Esophagus muscularis mucosa (tissue), 4 donors: ENCODE measurements around the gene GLT1D1. TPM values are rescaled to one million over a fixed set of nuclear protein-coding genes. Genes with fewer than 3 reads are reported as not detected.

Source experiments
- DNase-seq: peaks from one replicate; pipeline ENCODE4 v3.0.0-alpha.2; 2017; ENCODE audit errors: extremely low spot score
- H3K27ac ChIP-seq, 4 donors: fragments of 200-600 bp; sonication (generic); replicated peaks in 1 of 4; 1 replicate in 3 of 4; 2 replicates in 1 of 4; pipeline ENCODE4 v1.5.1; 2016 to 2019; ENCODE audit warnings: mild to moderate bottlenecking in 1 of 4
- H3K27me3 ChIP-seq, 4 donors: fragments of 200-600 bp; sonication (generic); one replicate each; pipeline versions ENCODE4 v1.5.1 to v1.6.0; 2016 to 2019
- H3K36me3 ChIP-seq, 4 donors: fragments of 200-600 bp; sonication (generic); one replicate each; pipeline ENCODE4 v1.5.1; 2016 to 2019
- H3K4me1 ChIP-seq, 4 donors: fragments of 200-600 bp; sonication (generic); one replicate each; pipeline ENCODE4 v1.5.1; 2016 to 2019
- H3K4me3 ChIP-seq, 4 donors: fragments of 200-600 bp; sonication (generic); 1 replicate in 2 of 4; 2 replicates in 2 of 4; pipeline ENCODE4 v1.5.1; 2016 to 2019; ENCODE audit warnings: mild to moderate bottlenecking in 4 of 4, moderate library complexity in 1 of 4
- H3K9me3 ChIP-seq, 4 donors: fragments of 200-600 bp; sonication (generic); 1 replicate in 3 of 4; 2 replicates in 1 of 4; pipeline ENCODE4 v1.5.1; 2016 to 2019
- EP300 ChIP-seq: sonication (generic); formaldehyde crosslinking; IDR thresholded peaks from one replicate; pipeline ENCODE4 v1.6.1; 2017; ENCODE audit warnings: antibody characterized with exemption
- POLR2A ChIP-seq: fragments of 450-650 bp; IDR thresholded peaks from one replicate; pipeline ENCODE4 v1.6.1; 2017; ENCODE audit warnings: antibody characterized with exemption, moderate library complexity, mild to moderate bottlenecking, low read depth
- POLR2AphosphoS5 ChIP-seq, 2 donors: sonication (generic); formaldehyde crosslinking; IDR thresholded peaks; one replicate each; pipeline ENCODE4 v1.6.1; 2017; ENCODE audit warnings: antibody characterized with exemption in 2 of 2
- WGBS: methylation state at CpG from one replicate; pipeline ENCODE4 v1.1.5; 2018; 5-methylcytosine and 5-hydroxymethylcytosine counted together
- intact Hi-C: fragments of 100-400 bp; cut with DNase I; formaldehyde crosslinking; loops from one replicate; pipeline ENCODE4 v1.15.1; 2023
- total RNA-seq, 4 donors: library from RNA; depleted of rRNA; stranded (reverse); fragments of >200 nt; gene quantifications; one replicate each; pipeline versions ENCODE4 v1.1.0 to v1.2.1, GENCODE V29; 2016
- TF ChIP-seq, protein P1 (sequence below), 3 experiments: fragments of 200-600 bp in 2 of 3; fragments of 450-650 bp in 1 of 3; sonication (generic) in 2 of 3; IDR thresholded peaks; one replicate each; pipeline ENCODE4 v1.5.1; 2017 to 2019; ENCODE audit warnings: antibody characterized with exemption in 3 of 3, mild to moderate bottlenecking in 2 of 3, moderate library complexity in 1 of 3

GLT1D1 gene
- total RNA-seq, 4 donors from 2014 or later: under 0.01 to 1.5 (median 0.32) TPM

DNA sequence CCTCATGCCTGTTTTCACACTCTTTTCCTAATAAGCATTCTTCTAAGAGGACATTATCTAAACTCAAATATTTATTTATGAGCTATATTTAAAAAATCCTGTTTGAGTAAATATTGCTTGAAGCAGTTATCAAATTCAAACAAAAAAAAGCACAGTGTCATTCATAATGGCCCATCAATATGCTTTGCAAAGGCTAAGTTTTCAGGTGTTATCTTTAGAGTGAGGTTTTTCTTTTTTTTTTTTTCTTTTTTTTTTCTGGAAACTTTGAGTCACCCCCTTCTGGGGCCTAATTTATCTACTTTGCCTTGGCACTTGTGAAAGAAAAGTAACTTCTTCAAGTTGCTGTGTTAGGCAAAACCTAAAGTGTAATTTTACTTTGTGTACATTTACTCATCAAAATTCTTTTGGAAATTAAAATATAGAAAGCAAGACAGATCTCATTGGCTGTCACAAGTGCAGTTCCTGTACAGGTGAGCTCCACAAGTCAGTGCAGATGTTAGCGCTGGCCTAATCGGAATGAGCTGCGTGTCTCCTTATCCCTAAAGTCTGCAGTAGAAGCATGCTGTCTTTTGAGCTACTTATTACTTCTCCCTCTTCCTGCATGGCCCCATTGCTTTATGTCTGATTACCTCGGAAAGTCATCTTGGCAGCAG lies 53.3 kb downstream of the GLT1D1 start:
- no peak for DNase-seq
- TF ChIP-seq, protein P1, sequence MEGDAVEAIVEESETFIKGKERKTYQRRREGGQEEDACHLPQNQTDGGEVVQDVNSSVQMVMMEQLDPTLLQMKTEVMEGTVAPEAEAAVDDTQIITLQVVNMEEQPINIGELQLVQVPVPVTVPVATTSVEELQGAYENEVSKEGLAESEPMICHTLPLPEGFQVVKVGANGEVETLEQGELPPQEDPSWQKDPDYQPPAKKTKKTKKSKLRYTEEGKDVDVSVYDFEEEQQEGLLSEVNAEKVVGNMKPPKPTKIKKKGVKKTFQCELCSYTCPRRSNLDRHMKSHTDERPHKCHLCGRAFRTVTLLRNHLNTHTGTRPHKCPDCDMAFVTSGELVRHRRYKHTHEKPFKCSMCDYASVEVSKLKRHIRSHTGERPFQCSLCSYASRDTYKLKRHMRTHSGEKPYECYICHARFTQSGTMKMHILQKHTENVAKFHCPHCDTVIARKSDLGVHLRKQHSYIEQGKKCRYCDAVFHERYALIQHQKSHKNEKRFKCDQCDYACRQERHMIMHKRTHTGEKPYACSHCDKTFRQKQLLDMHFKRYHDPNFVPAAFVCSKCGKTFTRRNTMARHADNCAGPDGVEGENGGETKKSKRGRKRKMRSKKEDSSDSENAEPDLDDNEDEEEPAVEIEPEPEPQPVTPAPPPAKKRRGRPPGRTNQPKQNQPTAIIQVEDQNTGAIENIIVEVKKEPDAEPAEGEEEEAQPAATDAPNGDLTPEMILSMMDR (IDR thresholded peaks at IDR 0.05): no peak
- TF ChIP-seq POLR2AphosphoS5 (IDR thresholded peaks at IDR 0.05) (no peak), EP300 (no peak), POLR2A (no peak)
- no peaks in the 10 kb centered on the region for H3K36me3 ChIP-seq
- H3K27me3 ChIP-seq: no peaks in the 10 kb centered on the region
- WGBS: 98% methylated on average over 4 of the region's 4 CpGs
- no peak overlapping the region for H3K27ac ChIP-seq
- H3K4me3 ChIP-seq: no peak overlapping the region
- no peaks in the 10 kb centered on the region for H3K4me1 ChIP-seq
- H3K9me3 ChIP-seq: no peaks in the 10 kb centered on the region
- intact Hi-C loops: no loop called here

- Histone ChIP-seq H3K27me3 (no peaks in the 10 kb centered on the region), H3K4me1 (no peaks in the 10 kb centered on the region), H3K36me3 (no peaks in the 10 kb centered on the region), H3K27ac (no peak overlapping the region), H3K9me3 (no peaks in the 10 kb centered on the region), H3K4me3 (no peak overlapping the region)
- TF ChIP-seq POLR2AphosphoS5 (IDR thresholded peaks at IDR 0.05) (no peak), EP300 (no peak), POLR2A (no peak)
- TF ChIP-seq, protein P1 (IDR thresholded peaks at IDR 0.05): no peak
- no peak for DNase-seq
- intact Hi-C loops: no loop called here
- WGBS: 84% methylated on average over 4 of the region's 4 CpGs
These were observed 55.0 kb downstream of the GLT1D1 start for GRCh38 chr12:128908254-128908653.

DNA sequence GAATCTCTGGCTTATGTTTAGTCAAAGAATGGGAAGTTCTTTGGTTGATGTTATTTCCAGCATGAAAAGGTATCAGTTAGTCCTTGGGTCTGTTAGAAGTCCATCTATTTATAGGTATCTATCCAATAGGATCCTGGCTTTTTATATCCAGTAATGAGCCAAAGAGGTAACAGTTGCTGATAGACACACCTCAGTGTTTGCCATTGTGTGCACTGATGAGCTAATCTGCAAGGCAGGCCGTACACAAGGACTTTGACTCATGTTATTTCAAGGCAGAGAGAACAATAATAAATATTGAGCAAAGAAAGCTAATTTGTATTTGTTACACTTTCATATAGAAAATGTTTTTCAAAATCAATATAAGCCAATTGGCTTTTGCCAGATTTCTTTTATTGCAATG lies 56.4 kb downstream of the GLT1D1 start:
- Histone ChIP-seq H3K9me3 (no peaks in the 10 kb centered on the region), H3K27me3 (no peaks in the 10 kb centered on the region), H3K4me1 (no peaks in the 10 kb centered on the region), H3K27ac (no peak overlapping the region), H3K36me3 (no peaks in the 10 kb centered on the region), H3K4me3 (no peak overlapping the region)
- intact Hi-C loops: no loop called here
- TF ChIP-seq EP300 (no peak), POLR2AphosphoS5 (IDR thresholded peaks at IDR 0.05) (no peak), POLR2A (no peak)
- TF ChIP-seq, protein P1 (IDR thresholded peaks at IDR 0.05): no peak
- no peak for DNase-seq
- 74% methylated on average over 1 of the region's 1 CpG for WGBS

DNA sequence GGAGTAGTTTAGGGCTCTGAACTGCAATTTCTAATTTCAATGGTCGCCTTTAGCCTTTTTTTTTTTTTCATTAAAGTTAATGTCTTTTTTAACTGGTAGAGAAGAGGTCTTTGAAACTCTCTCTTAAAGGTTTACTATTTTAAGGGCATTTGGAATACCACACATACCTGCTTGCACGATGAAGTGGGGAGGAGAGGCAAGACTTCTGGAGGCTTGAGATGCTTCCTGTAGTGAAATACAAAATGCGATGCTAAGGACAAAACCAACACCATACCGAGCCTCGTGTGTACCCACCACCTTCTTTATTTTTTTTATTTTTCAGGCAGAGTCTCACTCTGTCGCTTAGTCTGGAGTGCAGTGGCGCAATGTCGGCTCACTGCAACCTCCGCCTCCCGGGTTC lies 57.4 kb downstream of the GLT1D1 start:
- intact Hi-C loops: no loop called here
- H3K27me3 ChIP-seq: no peaks in the 10 kb centered on the region
- DNase-seq: no peak
- no peaks in the 10 kb centered on the region for H3K9me3 ChIP-seq
- no peaks in the 10 kb centered on the region for H3K36me3 ChIP-seq
- no peaks in the 10 kb centered on the region for H3K4me1 ChIP-seq
- H3K27ac ChIP-seq: no peak overlapping the region
- 85% methylated on average over 10 of the region's 10 CpGs for WGBS
- TF ChIP-seq POLR2A: no peak
- TF ChIP-seq, protein P1 (IDR thresholded peaks at IDR 0.05): no peak
- no peak overlapping the region for H3K4me3 ChIP-seq

DNA sequence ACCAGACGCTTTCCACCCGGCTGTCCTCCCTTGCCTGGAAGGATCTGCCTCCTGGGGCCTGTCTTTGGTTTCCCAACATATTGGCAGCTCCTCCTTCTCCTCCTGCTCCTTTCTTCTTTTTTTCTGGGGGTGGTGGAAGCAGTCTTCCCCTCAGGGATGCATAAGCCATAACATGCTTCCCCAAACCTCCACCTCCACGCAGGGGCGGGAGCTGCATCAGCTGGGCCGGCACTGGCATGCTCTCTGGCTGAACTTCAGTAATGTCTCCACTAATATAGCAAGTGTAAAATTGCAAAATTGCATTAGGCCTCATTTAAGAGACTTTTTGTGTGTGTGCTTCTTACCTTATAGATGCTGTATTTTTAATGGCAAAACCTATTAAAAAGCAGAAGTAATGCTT lies 58.6 kb downstream of the GLT1D1 start:
- Histone ChIP-seq H3K4me3 (no peak overlapping the region), H3K4me1 (no peaks in the 10 kb centered on the region), H3K9me3 (no peaks in the 10 kb centered on the region), H3K27ac (no peak overlapping the region), H3K27me3 (no peaks in the 10 kb centered on the region), H3K36me3 (no peaks in the 10 kb centered on the region)
- no peak for DNase-seq
- whole genome bisulfite sequencing: 84% methylated on average over 5 of the region's 5 CpGs
- TF ChIP-seq POLR2A (no peak), EP300 (no peak), POLR2AphosphoS5 (IDR thresholded peaks at IDR 0.05) (no peak)
- TF ChIP-seq, protein P1 (IDR thresholded peaks at IDR 0.05): no peak
- intact Hi-C loops: no loop called here
